Hepatocyte (in vitro differentiated cells): ENCODE results near the gene NGFR. TPM values are rescaled to one million over a fixed set of nuclear protein-coding genes. Genes with fewer than 3 reads are reported as not detected.

Experiments used
- DNase-seq: peaks from one replicate; pipeline ENCODE4 v3.0.0-alpha.2; 2016; ENCODE audit warnings: low spot score
- H2AFZ ChIP-seq: fragments of 200-600 bp; sonication (generic); 2 replicates; pipeline ENCODE4 v1.6.0; 2016; ENCODE audit warnings: antibody characterized with exemption, mild to moderate bottlenecking
- H3K27ac ChIP-seq: fragments of 200-600 bp; sonication (generic); 2 replicates; pipeline ENCODE4 v1.5.1; 2016; ENCODE audit warnings: mild to moderate bottlenecking
- H3K27me3 ChIP-seq: fragments of 200-600 bp; sonication (generic); 2 replicates; pipeline ENCODE4 v1.6.1; 2016
- H3K36me3 ChIP-seq: fragments of 200-600 bp; sonication (generic); replicated peaks from 2 replicates; pipeline ENCODE4 v1.5.1; 2016; ENCODE audit warnings: low read depth; ENCODE audit not compliant: insufficient read depth
- H3K4me1 ChIP-seq: fragments of 200-600 bp; sonication (generic); 2 replicates; pipeline ENCODE4 v1.5.1; 2016; ENCODE audit warnings: mild to moderate bottlenecking, moderate library complexity; ENCODE audit not compliant: insufficient read depth
- H3K4me2 ChIP-seq: fragments of 200-600 bp; sonication (generic); 2 replicates; pipeline ENCODE4 v1.6.0; 2016
- H3K4me3 ChIP-seq: fragments of 200-600 bp; sonication (generic); 2 replicates; pipeline ENCODE4 v1.5.1; 2016; ENCODE audit warnings: mild to moderate bottlenecking
- H3K79me2 ChIP-seq: fragments of 200-600 bp; sonication (generic); 2 replicates; pipeline ENCODE4 v1.6.0; 2017; ENCODE audit warnings: mild to moderate bottlenecking
- H3K9me2 ChIP-seq: fragments of 200-600 bp; sonication (generic); replicated peaks from 2 replicates; pipeline ENCODE4 v1.6.0; 2017; ENCODE audit warnings: mild to moderate bottlenecking; ENCODE audit not compliant: insufficient read depth
- H3K9me3 ChIP-seq: fragments of 200-600 bp; sonication (generic); 2 replicates; pipeline ENCODE4 v1.5.1; 2016; ENCODE audit warnings: low read depth, mild to moderate bottlenecking
- H4K20me1 ChIP-seq: fragments of 200-600 bp; sonication (generic); 2 replicates; pipeline ENCODE4 v1.6.0; 2016; ENCODE audit warnings: mild to moderate bottlenecking; ENCODE audit not compliant: insufficient read depth, poor library complexity, severe bottlenecking
- EZH2 ChIP-seq: fragments of 200-600 bp; sonication (generic); IDR thresholded peaks from 2 replicates; pipeline ENCODE4 v1.6.1; 2016; ENCODE audit warnings: antibody characterized with exemption, mild to moderate bottlenecking, borderline replicate concordance
- EZH2phosphoT487 ChIP-seq: fragments of 200-600 bp; sonication (generic); IDR thresholded peaks from one replicate; pipeline ENCODE4 v1.6.1; 2018; ENCODE audit warnings: antibody characterized with exemption, mild to moderate bottlenecking, low read depth, moderate library complexity; ENCODE audit not compliant: unreplicated experiment, severe bottlenecking
- WGBS: methylation state at CpG from one replicate; pipeline ENCODE4 v1.1.6; 2016; ENCODE audit warnings: low lambda C conversion rate; ENCODE audit errors: missing lambda C conversion rate; 5-methylcytosine and 5-hydroxymethylcytosine counted together
- polyA plus RNA-seq: library from polyadenylated mRNA; unstranded; fragments of >200 nt; fragmentation: Nextera tagmentation; extraction: Ambion mirVana; gene quantifications from 2 replicates; pipeline ENCODE4 v1.2.1, GENCODE V29; 2016
- total RNA-seq: library from RNA; depleted of rRNA; stranded (reverse); fragments of >200 nt; gene quantifications from 2 replicates; pipeline ENCODE4 v1.2.3, GENCODE V29; 2014
- TF ChIP-seq, protein P1 (sequence below): fragments of 200-600 bp; sonication (generic); IDR thresholded peaks from 2 replicates; pipeline ENCODE4 v1.5.1; 2016; ENCODE audit warnings: antibody characterized with exemption, mild to moderate bottlenecking; ENCODE audit not compliant: poor library complexity

Gene NGFR
- total and polyA plus RNA-seq, 2 experiments from 2014 or later, result 3.6 to 5.6 TPM

DNA sequence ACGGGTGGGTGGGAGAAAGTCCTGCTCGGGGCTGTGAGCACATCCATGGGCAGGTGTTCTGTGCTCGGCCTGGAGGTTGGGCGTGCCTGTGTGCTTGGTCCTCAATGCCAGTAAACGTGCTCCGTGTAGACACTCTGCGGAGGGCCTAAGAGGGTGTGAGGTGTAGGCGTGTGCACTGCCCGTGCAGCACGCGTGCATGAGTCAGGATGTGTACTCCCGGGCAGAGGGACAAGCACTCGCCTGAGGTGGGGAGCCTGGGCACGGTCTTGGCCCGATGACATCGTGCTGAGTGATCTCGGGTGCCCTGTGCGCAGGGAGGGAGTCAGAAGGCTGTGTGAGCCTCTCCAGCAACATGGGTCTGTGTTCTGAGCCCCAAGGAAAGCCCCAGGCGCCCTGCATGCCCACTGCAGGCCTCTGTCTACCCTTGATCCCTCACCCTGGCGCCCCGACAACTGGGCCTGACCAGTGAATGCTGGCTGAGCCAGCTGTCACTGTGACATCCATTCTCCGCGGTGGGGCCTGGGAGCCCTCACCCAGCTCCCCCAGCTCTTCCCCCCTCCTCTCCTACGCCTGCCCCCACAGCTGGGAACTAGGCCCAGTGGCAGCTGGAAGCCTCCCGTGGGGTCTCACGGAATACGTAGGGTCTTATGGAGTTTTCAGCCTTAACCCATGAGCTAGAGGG is 57.1 kb downstream of the NGFR start:
- Histone ChIP-seq H3K79me2 (no peaks in the 10 kb centered on the region), H3K4me3 (no peak overlapping the region), H4K20me1 (no peaks in the 10 kb centered on the region), H3K27ac (no peak overlapping the region), H3K36me3 (no peaks in the 10 kb centered on the region), H3K4me1 (peaks cover 5% of the 10 kb centered on the region), H3K4me2 (no peak overlapping the region), H2AFZ (no peak overlapping the region), H3K27me3 (no peaks in the 10 kb centered on the region), H3K9me3 (no peaks in the 10 kb centered on the region), H3K9me2 (no peaks in the 10 kb centered on the region)
- 88% methylated on average over 18 of the region's 27 CpGs for WGBS
- no peak for TF ChIP-seq EZH2
- TF ChIP-seq, protein P1, sequence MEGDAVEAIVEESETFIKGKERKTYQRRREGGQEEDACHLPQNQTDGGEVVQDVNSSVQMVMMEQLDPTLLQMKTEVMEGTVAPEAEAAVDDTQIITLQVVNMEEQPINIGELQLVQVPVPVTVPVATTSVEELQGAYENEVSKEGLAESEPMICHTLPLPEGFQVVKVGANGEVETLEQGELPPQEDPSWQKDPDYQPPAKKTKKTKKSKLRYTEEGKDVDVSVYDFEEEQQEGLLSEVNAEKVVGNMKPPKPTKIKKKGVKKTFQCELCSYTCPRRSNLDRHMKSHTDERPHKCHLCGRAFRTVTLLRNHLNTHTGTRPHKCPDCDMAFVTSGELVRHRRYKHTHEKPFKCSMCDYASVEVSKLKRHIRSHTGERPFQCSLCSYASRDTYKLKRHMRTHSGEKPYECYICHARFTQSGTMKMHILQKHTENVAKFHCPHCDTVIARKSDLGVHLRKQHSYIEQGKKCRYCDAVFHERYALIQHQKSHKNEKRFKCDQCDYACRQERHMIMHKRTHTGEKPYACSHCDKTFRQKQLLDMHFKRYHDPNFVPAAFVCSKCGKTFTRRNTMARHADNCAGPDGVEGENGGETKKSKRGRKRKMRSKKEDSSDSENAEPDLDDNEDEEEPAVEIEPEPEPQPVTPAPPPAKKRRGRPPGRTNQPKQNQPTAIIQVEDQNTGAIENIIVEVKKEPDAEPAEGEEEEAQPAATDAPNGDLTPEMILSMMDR, result no peak
- no peak for TF ChIP-seq EZH2phosphoT487
- peak; percentile 3 for DNase-seq

DNA sequence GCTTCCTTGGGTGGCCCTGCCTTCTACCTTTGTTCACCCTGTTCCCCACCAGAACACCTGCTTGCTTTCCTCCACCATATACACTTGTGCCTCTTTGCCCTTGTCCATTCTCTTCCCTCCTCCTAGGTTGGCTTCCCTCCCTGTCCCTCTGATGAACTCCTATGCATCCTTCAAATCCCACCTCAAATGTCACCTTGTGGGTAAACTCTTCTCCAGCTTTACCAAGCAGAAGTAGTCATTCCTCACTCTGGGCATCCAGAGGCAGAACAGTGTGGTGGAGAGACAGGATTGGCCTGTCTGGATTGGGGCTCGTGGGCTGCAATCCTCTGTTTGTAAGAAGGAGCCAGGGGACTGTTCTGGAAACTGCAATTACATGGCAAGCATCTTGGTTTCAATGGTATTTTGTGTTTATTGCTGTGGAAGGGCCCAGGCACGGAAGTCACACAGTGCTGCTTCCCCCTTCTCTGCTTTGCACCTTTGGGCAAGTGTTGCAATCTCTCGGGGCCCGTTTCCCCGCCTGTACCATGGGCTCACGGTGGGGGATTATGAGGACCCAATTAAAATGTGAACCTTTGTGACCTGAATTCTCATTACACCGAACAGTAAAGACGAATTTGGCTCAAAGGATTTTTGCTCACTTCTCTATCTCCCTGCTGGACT is 58.7 kb downstream of the NGFR start:
- no peak for DNase-seq
- WGBS, result 60% methylated on average over 8 of the region's 8 CpGs

DNA sequence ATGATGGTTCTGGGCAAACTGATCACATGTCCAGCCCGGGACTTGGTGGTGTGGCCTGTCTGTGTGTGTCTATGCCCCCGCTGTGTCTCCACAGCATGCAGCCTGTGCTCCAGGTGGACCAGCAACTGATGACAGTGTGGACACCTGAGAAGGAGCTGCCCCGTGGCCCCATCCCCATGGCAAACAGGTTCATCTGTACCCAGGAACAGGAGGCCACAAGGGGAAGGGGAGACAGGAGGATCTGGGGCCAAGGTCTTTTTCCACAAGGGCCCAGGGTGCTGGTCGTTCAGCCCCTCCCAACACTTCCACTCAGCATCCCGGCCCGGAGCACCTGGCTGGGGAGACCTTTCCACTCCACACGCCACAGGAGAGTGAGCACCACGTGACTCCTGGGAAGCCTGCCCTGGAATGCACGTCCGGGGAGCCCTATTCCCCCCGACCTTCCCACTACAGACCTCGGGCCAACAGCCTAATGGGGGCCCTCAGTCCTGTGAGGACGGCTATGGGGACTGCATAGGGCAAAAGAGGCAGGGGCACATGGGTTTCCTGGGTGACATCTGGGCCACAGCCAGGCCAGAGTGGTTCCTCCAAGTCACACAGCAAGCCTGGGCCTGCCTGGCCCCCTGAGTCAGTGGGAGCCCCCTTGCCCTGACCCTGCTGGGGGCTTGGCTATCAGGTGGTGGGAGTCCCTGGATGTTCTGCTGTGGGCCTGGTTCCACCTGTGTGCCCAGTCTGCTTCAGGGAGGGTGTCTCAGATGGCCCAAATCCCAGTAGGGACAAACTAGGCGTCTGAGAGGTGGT is 59.8 kb downstream of the NGFR start:
- H3K9me2 ChIP-seq, result no peaks in the 10 kb centered on the region
- H4K20me1 ChIP-seq, result no peaks in the 10 kb centered on the region
- no peak for DNase-seq
- no peak overlapping the region for H3K4me3 ChIP-seq
- H3K27ac ChIP-seq, result no peak overlapping the region
- no peaks in the 10 kb centered on the region for H3K36me3 ChIP-seq
- H3K27me3 ChIP-seq, result no peaks in the 10 kb centered on the region
- no peak overlapping the region for H2AFZ ChIP-seq
- WGBS, result 87% methylated on average over 14 of the region's 14 CpGs
- no peaks in the 10 kb centered on the region for H3K79me2 ChIP-seq
- no peaks in the 10 kb centered on the region for H3K9me3 ChIP-seq
- TF ChIP-seq EZH2phosphoT487 (no peak), EZH2 (no peak)
- TF ChIP-seq, protein P1, result no peak
- peaks cover 5% of the 10 kb centered on the region for H3K4me1 ChIP-seq
- H3K4me2 ChIP-seq, result no peak overlapping the region

More for the DNA sequence above, 58.7 kb downstream of the NGFR start:
- Histone ChIP-seq H3K36me3 (no peaks in the 10 kb centered on the region), H4K20me1 (no peaks in the 10 kb centered on the region), H3K4me2 (no peak overlapping the region), H2AFZ (no peak overlapping the region), H3K79me2 (no peaks in the 10 kb centered on the region), H3K4me3 (no peak overlapping the region), H3K27ac (no peak overlapping the region), H3K9me3 (no peaks in the 10 kb centered on the region), H3K27me3 (no peaks in the 10 kb centered on the region), H3K4me1 (peaks cover 5% of the 10 kb centered on the region), H3K9me2 (no peaks in the 10 kb centered on the region)
- TF ChIP-seq, protein P1, result no peak
- TF ChIP-seq EZH2phosphoT487 (no peak), EZH2 (no peak)
